GM18499 (cell line): Measurements from ENCODE around the gene OR7C1.
"Not testable (repeated sequence)": the region's sequence is repeated elsewhere in the genome, so short reads cannot be mapped to it uniquely, and the experiment has no call there.

Experiments
- ATAC-seq: cut with Tn5 transposase; IDR thresholded peaks from one replicate; pipeline ENCODE4 v1.9.1; 2021; ENCODE audit warnings: moderate number of reproducible peaks; ENCODE audit not compliant: insufficient read depth, unreplicated experiment

Gene OR7C1

GRCh38 chr19:14785102-14785793 lies 49.7 kb downstream of the OR7C1 start:
- ATAC-seq: not testable (repeated sequence)

GRCh38 chr19:14784730-14785101 lies 50.3 kb downstream of the OR7C1 start:
- ATAC-seq: not testable (repeated sequence)

- not testable (repeated sequence) for ATAC-seq
Observed at GRCh38 chr19:14783410-14783998, 51.5 kb downstream of the OR7C1 start.

- no peak for ATAC-seq
Observed at GRCh38 chr19:14782626-14783409, 52.2 kb downstream of the OR7C1 start.

GRCh38 chr19:14781713-14782536 lies 53.1 kb downstream of the OR7C1 start:
- not testable (repeated sequence) for ATAC-seq

GRCh38 chr19:14780622-14781225 lies 54.3 kb downstream of the OR7C1 start:
- not testable (repeated sequence) for ATAC-seq

GRCh38 chr19:14779151-14779550 lies 55.8 kb downstream of the OR7C1 start:
- ATAC-seq: no peak

- ATAC-seq: not testable (repeated sequence)
Observed at GRCh38 chr19:14778110-14778845, 56.7 kb downstream of the OR7C1 start, which contains the start of gene ADGRE2. TSS of gene ADGRE2 (minus strand) at chr19:14778560. CDS start at chr19:14776756, 1,804 bp downstream.

GRCh38 chr19:14777645-14778044 lies 57.3 kb downstream of the OR7C1 start:
- ATAC-seq: not testable (repeated sequence)

- ATAC-seq: no peak
Observed at GRCh38 chr19:14775869-14776586, 59.0 kb downstream of the OR7C1 start.

- ATAC-seq: not testable (repeated sequence)
Observed at GRCh38 chr19:14775326-14775725, 59.7 kb downstream of the OR7C1 start.

- ATAC-seq: no peak
Observed at GRCh38 chr19:14774373-14774772, 60.6 kb downstream of the OR7C1 start.

GRCh38 chr19:14773722-14774121 lies 61.3 kb downstream of the OR7C1 start:
- ATAC-seq: not testable (repeated sequence)

- ATAC-seq: no peak
Observed at GRCh38 chr19:14772995-14773394, 62.0 kb downstream of the OR7C1 start.

- no peak for ATAC-seq
Observed at GRCh38 chr19:14772467-14772866, 62.5 kb downstream of the OR7C1 start.

GRCh38 chr19:14770944-14771839 lies 63.8 kb downstream of the OR7C1 start:
- ATAC-seq: no peak

- no peak for ATAC-seq
Observed at GRCh38 chr19:14770136-14770535, 64.8 kb downstream of the OR7C1 start.

- no peak for ATAC-seq
Observed at GRCh38 chr19:14769201-14769600, 65.8 kb downstream of the OR7C1 start.
